ENCODE results near the gene HOXC13.

HOXC13 gene

DNA sequence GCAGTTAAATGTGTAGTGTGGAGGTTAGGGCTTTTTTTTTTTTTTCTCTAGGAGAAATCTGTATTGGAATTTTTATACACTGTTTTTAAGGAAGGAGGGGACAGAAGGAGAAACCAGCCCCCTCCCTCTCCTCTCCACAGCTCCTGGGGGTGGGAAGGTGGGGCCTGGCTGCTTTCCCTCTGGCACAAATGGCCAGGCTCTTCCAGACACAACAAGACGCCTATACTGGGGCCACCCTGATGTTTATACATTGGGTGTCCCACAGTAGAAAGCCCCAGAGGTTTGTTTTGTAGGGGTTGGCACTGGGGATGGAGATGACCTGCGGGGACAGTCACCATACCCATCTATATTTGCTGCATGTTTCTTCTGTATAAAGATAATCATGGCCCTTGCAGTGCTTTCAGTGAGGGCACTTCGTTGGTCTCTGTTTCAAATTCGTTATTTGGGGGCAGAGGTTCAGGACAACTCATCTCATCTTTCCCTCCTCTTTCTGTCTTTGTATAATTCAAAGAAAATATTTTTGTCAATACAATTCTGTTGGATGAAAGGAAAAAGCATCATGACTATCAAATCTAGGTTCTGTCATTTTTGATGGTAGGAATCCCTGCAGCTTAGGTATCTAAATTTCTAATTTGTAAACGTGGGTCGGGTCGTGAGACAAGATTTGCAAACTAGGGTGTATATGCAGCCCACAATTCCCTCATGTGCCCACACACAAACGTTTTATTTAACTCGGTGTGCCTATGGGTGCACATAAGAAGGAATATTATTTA is 38.4 kb downstream of the HOXC13 start:
- no peak overlapping the region for H3K4me3 ChIP-seq (replicated peaks; ENCODE audit: low read depth, low read length)
- DNase-seq (ENCODE audit: extremely low read depth, low read depth), result no peak
- TF ChIP-seq, protein P1, sequence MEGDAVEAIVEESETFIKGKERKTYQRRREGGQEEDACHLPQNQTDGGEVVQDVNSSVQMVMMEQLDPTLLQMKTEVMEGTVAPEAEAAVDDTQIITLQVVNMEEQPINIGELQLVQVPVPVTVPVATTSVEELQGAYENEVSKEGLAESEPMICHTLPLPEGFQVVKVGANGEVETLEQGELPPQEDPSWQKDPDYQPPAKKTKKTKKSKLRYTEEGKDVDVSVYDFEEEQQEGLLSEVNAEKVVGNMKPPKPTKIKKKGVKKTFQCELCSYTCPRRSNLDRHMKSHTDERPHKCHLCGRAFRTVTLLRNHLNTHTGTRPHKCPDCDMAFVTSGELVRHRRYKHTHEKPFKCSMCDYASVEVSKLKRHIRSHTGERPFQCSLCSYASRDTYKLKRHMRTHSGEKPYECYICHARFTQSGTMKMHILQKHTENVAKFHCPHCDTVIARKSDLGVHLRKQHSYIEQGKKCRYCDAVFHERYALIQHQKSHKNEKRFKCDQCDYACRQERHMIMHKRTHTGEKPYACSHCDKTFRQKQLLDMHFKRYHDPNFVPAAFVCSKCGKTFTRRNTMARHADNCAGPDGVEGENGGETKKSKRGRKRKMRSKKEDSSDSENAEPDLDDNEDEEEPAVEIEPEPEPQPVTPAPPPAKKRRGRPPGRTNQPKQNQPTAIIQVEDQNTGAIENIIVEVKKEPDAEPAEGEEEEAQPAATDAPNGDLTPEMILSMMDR (IDR thresholded peaks at IDR 0.05; ENCODE audit: low read depth, low read length, missing control alignments), result no peak

DNA sequence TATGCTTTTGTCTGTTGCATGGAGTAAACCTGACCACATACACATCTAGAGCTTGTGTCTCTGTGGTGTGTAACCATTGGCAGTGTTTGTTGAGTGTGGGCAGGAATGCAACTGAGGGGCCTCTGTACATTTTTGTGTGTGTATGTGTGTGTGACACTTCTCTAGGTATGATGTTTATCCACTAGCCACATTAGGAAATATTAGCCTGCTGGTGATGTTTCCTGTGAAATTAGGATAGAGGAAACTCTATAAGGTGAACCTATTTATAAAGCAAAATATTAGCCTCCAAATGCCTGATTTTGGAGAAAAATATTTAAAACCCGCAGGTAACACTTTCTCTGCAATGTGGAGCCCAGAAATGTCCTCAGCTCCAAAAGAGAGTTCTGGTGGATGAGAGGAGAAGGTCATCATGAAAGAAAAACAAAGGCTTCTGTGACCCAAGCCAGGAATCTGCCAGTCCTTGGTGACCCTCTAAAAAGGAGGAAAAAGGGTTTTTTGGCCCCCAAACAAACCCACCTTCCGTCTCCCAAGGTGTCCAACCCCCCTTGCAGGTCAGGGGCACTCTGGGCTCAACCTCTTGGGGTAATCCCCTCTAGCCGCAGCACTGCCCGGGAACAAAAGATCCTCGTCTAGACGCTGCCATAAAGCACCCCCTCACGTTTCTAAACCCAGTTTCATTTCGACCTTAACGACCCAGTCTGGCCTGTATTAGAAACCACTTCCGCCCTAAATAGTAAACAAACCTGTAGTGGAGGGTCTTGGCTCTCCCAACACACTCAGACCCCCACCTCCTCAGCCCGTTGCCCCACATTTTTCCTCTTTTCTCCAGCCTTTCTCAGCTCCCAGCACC is 39.2 kb downstream of the HOXC13 start:
- TF ChIP-seq, protein P1 (IDR thresholded peaks at IDR 0.05; ENCODE audit: low read depth, low read length, missing control alignments), result no peak
- H3K4me3 ChIP-seq (replicated peaks; ENCODE audit: low read depth, low read length), result no peak overlapping the region
- no peak for DNase-seq (ENCODE audit: extremely low read depth, low read depth)

DNA sequence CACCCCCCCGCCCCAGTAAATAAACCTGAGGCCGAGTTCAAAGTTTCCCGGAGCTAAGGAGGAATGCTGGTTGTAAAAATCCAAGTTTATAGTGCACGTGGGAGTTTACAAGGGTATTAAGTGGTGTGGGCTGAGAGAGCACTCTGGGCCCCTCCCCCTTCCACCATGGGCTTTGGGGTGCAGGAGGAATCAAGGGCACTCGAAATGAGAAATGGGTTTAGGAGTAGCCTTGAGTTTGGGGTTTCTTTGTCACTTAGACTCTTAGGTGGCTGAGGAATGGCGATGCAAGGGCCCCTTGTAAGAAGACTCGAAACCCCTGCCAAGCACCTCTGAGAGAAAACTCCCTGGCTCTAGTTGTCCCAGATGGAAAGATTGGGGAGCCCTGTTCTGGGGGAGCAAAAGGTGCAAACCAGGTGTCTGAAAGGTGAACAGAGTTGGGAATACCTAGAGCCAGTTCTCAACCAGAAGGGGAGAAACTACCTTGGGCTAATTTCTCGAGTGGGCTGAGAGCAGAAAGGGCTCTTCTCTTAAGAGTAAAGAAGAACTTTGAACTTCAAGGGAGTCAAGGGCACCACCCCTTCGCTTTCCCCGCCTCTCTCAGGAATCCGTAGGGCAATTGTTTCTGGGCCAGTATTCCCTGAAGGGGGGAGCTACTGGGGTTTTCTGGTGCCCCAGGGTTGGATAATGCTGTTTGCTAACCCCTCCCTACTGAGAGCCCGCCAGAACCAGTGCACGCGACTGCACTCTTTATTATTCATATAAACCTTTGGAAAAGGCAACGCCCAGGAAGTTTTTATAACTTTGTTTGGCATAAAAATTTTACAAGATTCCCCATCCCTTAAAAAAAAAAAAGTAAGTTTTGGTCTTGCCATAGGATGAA is 40.1 kb downstream of the HOXC13 start:
- no peak overlapping the region for H3K4me3 ChIP-seq (replicated peaks; ENCODE audit: low read depth, low read length)
- TF ChIP-seq, protein P1 (IDR thresholded peaks at IDR 0.05; ENCODE audit: low read depth, low read length, missing control alignments), result no peak

DNA sequence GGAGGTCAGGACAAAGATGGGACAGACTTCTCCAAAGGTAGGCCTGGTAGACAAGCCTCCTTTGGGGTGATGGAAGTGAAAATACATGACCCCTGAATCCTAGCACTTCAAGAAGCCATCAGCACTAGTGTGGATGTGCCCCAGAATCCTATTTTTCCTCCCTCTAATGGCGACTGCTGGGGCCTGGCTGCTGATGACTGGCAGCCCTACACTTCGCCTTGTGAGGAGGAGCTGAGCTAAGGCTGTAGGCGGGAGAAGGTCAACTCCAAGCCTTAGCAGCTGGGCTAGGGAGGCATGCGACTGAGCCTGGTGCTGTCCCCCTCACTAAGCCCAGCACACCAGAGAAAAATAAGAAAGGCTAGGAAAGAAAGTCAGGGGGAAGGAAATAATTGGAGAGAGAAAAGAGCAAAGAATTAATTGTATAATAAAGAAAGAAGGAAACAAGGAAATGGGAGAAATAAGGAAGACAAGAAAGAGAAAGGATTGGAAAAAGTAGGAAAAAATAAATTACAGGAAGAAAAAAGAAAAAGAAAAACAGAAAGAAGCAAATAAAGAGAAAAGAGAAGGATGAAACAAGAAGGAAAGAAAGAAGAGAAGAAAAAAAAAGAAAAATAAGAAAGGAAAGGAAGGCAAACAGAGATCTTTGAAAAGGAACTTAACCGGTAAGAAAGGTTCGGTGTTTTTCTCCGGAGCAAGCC is 41.6 kb downstream of the HOXC13 start:
- TF ChIP-seq, protein P1 (IDR thresholded peaks at IDR 0.05; ENCODE audit: low read depth, low read length, missing control alignments), result no peak
- no peak overlapping the region for H3K4me3 ChIP-seq (replicated peaks; ENCODE audit: low read depth, low read length)
- DNase-seq (ENCODE audit: extremely low read depth, low read depth), result no peak

More for the DNA sequence above, 40.1 kb downstream of the HOXC13 start:
- no peak for DNase-seq (ENCODE audit: extremely low read depth, low read depth)

DNA sequence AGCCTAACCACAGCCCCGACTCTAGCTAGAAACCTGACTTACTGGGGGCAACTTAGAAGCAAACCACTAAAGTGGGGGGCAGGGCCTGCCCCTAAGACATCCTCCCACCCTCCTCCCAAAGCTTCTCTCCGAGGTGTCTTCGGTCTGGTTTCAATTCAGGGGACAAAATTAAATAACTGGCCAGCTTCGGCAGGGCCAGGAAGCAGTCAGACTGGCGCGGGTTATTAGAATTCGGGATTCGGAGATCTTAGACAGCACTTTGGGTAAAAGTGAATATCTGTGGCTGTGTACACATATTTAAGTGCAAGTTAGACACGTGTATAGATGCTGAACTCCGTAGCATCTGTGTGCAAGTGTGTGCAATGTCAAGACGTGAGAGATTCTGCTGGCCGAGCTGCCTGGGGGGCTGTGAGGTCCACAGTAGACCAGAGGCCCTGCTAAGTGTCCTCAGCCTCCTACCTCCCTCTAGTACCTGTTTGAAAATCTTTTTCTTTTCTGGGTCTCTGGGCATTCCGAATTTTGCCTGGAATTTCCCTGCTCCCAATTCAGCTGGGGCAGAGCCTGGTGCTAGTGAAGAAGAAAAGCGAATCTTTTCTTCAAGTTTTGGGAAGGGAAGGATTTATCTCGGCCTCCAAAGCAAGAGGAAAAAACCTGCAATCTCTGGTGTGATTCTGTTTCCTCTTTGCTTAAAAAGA is 42.3 kb downstream of the HOXC13 start:
- no peak overlapping the region for H3K4me3 ChIP-seq (replicated peaks; ENCODE audit: low read depth, low read length)
- DNase-seq (ENCODE audit: extremely low read depth, low read depth), result no peak
- TF ChIP-seq, protein P1 (IDR thresholded peaks at IDR 0.05; ENCODE audit: low read depth, low read length, missing control alignments), result no peak
